Measurements from ENCODE around the gene KDELR1. TPM values are rescaled to one million over a fixed set of nuclear protein-coding genes. Genes with fewer than 3 reads are reported as not detected.

Gene KDELR1
- total and polyA plus RNA-seq, 2 of the 13 experiments (the other 11 are each of a cell fraction or from before 2014, with no cell fraction given): 134 to 185 TPM

DNA sequence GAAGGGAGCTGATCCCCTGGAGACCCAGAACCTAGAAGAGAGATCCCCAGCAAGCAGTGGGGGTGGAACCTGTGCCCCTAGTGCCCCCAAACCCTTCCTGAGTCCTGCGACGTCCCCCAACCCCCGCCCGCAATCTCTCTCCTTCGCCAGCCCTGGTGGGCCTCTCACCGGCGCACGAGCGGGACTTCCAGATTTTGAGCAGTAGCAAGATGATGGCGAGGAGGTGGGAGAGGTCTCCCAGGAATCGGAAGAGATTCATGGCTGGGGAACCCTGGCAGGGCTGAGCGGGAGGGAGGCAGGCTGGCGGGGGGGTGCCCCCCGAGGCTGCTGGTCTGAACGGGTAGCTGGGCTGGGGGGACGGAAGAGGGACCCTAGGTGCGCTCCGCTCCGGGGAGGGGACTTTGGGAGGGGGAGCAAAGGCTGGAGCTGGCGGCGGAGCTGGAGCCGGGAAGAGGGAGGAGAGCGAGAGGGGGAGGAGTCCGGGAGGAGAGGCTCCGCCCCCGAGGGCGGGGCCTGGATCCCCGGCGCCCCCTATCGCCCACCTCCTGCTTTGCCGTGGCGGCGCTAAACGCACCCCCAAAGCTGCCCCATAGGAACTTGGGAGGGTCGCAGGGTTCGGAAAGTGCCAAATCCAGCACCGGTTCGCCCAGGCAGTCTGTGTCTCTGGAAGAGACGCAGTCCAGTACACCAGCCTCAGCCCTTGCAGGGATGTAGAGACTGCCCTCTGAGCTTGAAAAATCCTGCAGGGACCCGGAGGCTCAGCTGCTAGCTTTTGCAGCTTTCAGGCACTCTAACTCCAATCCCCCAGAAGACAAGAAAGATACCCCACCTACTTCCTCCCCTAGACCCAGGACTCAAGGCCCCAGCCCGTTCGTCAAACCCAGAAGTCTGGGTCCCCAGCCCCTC is at the start of gene KDELR1 (continued):
- TF ChIP-seq ARID5B (CRISPR knock-in tag; IDR thresholded peaks at IDR 0.05) (0 out of 2 replicates have a peak, but pooled peaks have one; percentile 4), ZNF569 (CRISPR knock-in tag; IDR thresholded peaks at IDR 0.05; ENCODE audit: borderline replicate concordance) (no peak), TAF15 (IDR thresholded peaks at IDR 0.05; ENCODE audit: low read depth, low read length, poor library complexity, severe bottlenecking) (no peak), ZBTB7B (CRISPR knock-in tag; IDR thresholded peaks at IDR 0.05) (peak; percentile 70; the same call in 1 of the 2 replicates), TMF1 (CRISPR knock-in tag; IDR thresholded peaks at IDR 0.05; ENCODE audit: low read depth) (no peak), SOX6 (IDR thresholded peaks at IDR 0.05) (no peak), SOX6 (CRISPR knock-in tag; IDR thresholded peaks at IDR 0.05) (0 out of 2 replicates have a peak, but pooled peaks have one; percentile 15), THAP11 (CRISPR knock-in tag; IDR thresholded peaks at IDR 0.05) (peak; percentile 72; the same call in 1 of the 2 replicates), SMAD9 (CRISPR knock-in tag; IDR thresholded peaks at IDR 0.05) (no peak), DBP (CRISPR knock-in tag; IDR thresholded peaks at IDR 0.05; ENCODE audit: not compliant biosample characterization) (no peak)
- TF ChIP-seq, protein P1, sequence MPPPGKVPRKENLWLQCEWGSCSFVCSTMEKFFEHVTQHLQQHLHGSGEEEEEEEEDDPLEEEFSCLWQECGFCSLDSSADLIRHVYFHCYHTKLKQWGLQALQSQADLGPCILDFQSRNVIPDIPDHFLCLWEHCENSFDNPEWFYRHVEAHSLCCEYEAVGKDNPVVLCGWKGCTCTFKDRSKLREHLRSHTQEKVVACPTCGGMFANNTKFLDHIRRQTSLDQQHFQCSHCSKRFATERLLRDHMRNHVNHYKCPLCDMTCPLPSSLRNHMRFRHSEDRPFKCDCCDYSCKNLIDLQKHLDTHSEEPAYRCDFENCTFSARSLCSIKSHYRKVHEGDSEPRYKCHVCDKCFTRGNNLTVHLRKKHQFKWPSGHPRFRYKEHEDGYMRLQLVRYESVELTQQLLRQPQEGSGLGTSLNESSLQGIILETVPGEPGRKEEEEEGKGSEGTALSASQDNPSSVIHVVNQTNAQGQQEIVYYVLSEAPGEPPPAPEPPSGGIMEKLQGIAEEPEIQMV (CRISPR knock-in tag; IDR thresholded peaks at IDR 0.05; ENCODE audit: low read depth): no peak
- TF ChIP-seq, protein P2, sequence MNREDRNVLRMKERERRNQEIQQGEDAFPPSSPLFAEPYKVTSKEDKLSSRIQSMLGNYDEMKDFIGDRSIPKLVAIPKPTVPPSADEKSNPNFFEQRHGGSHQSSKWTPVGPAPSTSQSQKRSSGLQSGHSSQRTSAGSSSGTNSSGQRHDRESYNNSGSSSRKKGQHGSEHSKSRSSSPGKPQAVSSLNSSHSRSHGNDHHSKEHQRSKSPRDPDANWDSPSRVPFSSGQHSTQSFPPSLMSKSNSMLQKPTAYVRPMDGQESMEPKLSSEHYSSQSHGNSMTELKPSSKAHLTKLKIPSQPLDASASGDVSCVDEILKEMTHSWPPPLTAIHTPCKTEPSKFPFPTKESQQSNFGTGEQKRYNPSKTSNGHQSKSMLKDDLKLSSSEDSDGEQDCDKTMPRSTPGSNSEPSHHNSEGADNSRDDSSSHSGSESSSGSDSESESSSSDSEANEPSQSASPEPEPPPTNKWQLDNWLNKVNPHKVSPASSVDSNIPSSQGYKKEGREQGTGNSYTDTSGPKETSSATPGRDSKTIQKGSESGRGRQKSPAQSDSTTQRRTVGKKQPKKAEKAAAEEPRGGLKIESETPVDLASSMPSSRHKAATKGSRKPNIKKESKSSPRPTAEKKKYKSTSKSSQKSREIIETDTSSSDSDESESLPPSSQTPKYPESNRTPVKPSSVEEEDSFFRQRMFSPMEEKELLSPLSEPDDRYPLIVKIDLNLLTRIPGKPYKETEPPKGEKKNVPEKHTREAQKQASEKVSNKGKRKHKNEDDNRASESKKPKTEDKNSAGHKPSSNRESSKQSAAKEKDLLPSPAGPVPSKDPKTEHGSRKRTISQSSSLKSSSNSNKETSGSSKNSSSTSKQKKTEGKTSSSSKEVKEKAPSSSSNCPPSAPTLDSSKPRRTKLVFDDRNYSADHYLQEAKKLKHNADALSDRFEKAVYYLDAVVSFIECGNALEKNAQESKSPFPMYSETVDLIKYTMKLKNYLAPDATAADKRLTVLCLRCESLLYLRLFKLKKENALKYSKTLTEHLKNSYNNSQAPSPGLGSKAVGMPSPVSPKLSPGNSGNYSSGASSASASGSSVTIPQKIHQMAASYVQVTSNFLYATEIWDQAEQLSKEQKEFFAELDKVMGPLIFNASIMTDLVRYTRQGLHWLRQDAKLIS (CRISPR knock-in tag; IDR thresholded peaks at IDR 0.05): no peak
- TF ChIP-seq, protein P3, sequence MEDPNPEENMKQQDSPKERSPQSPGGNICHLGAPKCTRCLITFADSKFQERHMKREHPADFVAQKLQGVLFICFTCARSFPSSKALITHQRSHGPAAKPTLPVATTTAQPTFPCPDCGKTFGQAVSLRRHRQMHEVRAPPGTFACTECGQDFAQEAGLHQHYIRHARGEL (CRISPR knock-in tag; IDR thresholded peaks at IDR 0.05): no peak

Data from HepG2 (cell line).